ENCODE measurements around the gene RNF144B.

DNA sequence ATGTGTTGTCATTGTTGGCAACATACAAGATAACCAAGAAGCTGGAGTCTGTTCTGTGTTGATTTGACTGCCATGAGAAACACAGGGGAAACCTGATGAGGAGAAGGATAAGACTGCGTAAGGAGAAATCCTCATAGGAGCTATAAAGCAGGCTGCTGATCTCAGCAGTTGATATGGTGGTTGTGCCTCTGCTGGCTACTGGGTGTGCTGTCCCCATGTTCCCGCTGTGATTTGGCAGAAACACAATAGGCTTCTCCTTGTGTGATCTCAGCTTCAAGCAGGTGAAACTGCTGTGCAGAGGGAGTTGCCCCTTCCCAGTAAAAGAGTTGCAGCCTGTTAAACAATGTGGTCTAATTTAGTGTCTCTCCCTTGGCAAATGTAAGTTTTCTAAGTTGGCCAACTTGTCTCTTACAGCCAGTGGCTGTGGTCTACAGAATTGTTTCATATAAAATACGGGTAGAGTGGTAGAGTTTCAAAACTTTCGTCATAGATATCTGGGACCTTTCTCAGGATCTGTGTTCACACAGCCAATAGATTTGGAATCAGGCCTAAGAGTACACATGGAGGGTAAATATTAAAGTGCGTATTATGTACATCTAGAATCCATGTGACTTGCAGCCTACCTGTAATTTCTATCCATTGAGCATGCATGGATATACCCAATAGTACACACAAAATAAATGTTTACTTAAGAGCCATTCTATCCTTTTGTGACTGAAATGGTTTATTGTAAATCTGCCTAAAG is 78.4 kb downstream of the RNF144B start:
- TF ChIP-seq CTCF (conservative IDR thresholded peaks at IDR 0.05 in 1 of 2, IDR thresholded peaks at IDR 0.05 in 1 of 2; ENCODE audit: low read depth in 1 of 2, low read length in 2 of 2) (no peak), EZH2 (IDR thresholded peaks at IDR 0.05; ENCODE audit: low read length, missing control alignments) (no peak)

Measured in fibroblast of lung (primary cell).